Measurements from ENCODE around the gene FOXP1. TPM values are rescaled to one million over a fixed set of nuclear protein-coding genes. Genes with fewer than 3 reads are reported as not detected.
A peak's percentile ranks its signal among the peaks of the same experiment; 100 is the strongest.

Gene FOXP1
- total RNA-seq, 3 donors from 2014 or later: 61.9 to 267 (median 146) TPM

GRCh38 chr3:71008350-71008935 is 575.1 kb downstream of the FOXP1 start:
- intact Hi-C loops (cut with DNase I; ENCODE audit: low total_unique reads): no loop called here
- no peak overlapping the region for H3K4me3 ChIP-seq
- no peaks in the 10 kb centered on the region for H3K27me3 ChIP-seq
- no peaks in the 10 kb centered on the region for H3K9me3 ChIP-seq
- no peak for TF ChIP-seq CTCF (IDR thresholded peaks at IDR 0.05)
- no peak for TF ChIP-seq POLR2AphosphoS5 (IDR thresholded peaks at IDR 0.05)
- TF ChIP-seq POLR2A (IDR thresholded peaks at IDR 0.05): no peak
- DNase-seq (ENCODE audit: low spot score in 2 of 2): no peak
- no peak overlapping the region for H3K27ac ChIP-seq
- H3K36me3 ChIP-seq: no peaks in the 10 kb centered on the region
- peaks cover 0 to 14% of the 10 kb centered on the region in 2 donors for H3K4me1 ChIP-seq

- H3K27ac ChIP-seq: peak overlapping the region; percentile 65 to 66
- H3K4me3 ChIP-seq: no peak overlapping the region
- no peak for DNase-seq (ENCODE audit: low spot score in 2 of 2)
- H3K27me3 ChIP-seq: no peaks in the 10 kb centered on the region
- TF ChIP-seq CTCF (IDR thresholded peaks at IDR 0.05) (peak in 2 of 3 donors; percentile 23 to 37), POLR2AphosphoS5 (IDR thresholded peaks at IDR 0.05) (no peak)
- H3K36me3 ChIP-seq: no peaks in the 10 kb centered on the region
- intact Hi-C loops (cut with DNase I; ENCODE audit: low total_unique reads): no loop called here
- no peaks in the 10 kb centered on the region for H3K9me3 ChIP-seq
- peaks cover 0 to 14% of the 10 kb centered on the region in 2 donors for H3K4me1 ChIP-seq
These were observed 576.4 kb downstream of the FOXP1 start for GRCh38 chr3:71006810-71007785.

DNA sequence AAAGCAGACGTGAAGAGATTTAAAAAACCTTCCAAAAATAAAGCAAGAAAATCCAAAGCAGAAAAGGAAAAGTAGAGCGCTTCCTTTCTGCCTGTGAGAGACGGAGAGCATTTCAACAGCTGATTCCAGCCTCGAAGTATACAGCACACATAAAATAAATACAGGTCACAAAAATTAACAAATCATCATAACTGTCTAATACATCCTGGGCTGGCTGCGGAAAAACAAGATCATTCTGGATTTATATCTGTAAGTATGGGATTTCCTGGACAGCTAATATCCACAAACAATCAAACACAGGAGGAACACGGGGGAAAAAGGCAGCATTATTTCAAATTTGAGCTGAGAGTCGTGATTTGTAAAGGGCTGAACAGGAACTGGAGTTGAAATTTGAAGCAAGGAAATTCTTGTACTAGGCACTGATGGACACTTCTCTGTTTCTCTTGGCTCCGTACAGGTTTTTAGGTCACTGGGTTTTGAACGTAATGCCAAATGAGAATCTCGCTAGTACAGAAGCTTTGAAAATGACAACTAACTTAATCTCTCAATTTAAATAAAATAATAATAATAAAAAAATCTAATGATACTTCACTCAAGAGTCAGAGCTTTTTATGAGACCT is 577.7 kb downstream of the FOXP1 start:
- Histone ChIP-seq H3K36me3 (no peaks in the 10 kb centered on the region), H3K4me1 (peaks cover 0 to 9% of the 10 kb centered on the region in 2 donors), H3K27me3 (no peaks in the 10 kb centered on the region), H3K27ac (peak overlapping the region; percentile 5 to 45), H3K4me3 (no peak overlapping the region), H3K9me3 (no peaks in the 10 kb centered on the region)
- DNase-seq (ENCODE audit: low spot score in 2 of 2): no peak
- TF ChIP-seq POLR2A (IDR thresholded peaks at IDR 0.05) (no peak), CTCF (IDR thresholded peaks at IDR 0.05) (no peak), POLR2AphosphoS5 (IDR thresholded peaks at IDR 0.05) (no peak)
- intact Hi-C loops (cut with DNase I; ENCODE audit: low total_unique reads): no loop called here

DNA sequence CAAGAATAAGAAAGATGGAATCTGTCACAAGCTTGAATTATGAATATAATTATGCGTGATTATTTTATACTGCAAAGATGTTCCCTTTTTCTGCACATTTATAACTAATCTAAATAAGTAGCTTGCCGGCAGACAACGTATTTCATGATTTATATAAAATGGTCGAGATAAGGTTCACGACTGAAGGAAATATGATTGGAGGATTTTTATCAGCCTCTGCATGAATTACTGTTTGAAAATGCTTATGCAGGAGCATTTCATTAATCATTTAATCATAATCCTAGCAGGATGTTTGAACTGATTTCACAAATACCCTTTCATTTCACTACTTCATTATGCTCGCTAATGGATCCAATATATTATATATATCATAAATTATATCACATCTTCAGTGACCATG is 580.0 kb downstream of the FOXP1 start:
- no peak for DNase-seq (ENCODE audit: low spot score in 2 of 2)
- Histone ChIP-seq H3K27ac (no peak overlapping the region), H3K27me3 (no peaks in the 10 kb centered on the region), H3K36me3 (no peaks in the 10 kb centered on the region), H3K9me3 (no peaks in the 10 kb centered on the region), H3K4me3 (no peak overlapping the region), H3K4me1 (peaks cover 0 to 9% of the 10 kb centered on the region in 2 donors)
- TF ChIP-seq CTCF (IDR thresholded peaks at IDR 0.05) (no peak), POLR2AphosphoS5 (IDR thresholded peaks at IDR 0.05) (no peak), POLR2A (IDR thresholded peaks at IDR 0.05) (no peak)
- intact Hi-C loops (cut with DNase I; ENCODE audit: low total_unique reads): no loop called here

Data from breast epithelium (tissue), 4 donors.